Endothelial cell of umbilical vein (primary cell): ENCODE measurements around the gene ZNF580.

ENCODE experiments used
- CTCF ChIP-seq, 2 donors: IDR thresholded peaks; 1 replicate in 1 of 2; 2 replicates in 1 of 2; pipeline ENCODE4 v1.5.1; 2011; ENCODE audit warnings: low read length in 2 of 2, mild to moderate bottlenecking in 2 of 2, moderate library complexity in 2 of 2, control low read depth in 1 of 2, inconsistent platforms in 1 of 2, low read depth in 1 of 2; ENCODE audit not compliant: insufficient read depth in 1 of 2; ENCODE audit errors: extremely low read depth in 1 of 2
- EZH2 ChIP-seq: IDR thresholded peaks from 2 replicates; pipeline ENCODE4 v1.6.1; 2012; ENCODE audit warnings: borderline replicate concordance, low read depth, mild to moderate bottlenecking, moderate library complexity, low read length, inconsistent platforms; ENCODE audit not compliant: severe bottlenecking
- FOS ChIP-seq: IDR thresholded peaks from 2 replicates; pipeline ENCODE4 v1.6.1; 2011; ENCODE audit warnings: mild to moderate bottlenecking, low read length, moderate library complexity, borderline replicate concordance; ENCODE audit not compliant: insufficient read depth
- GATA2 ChIP-seq: IDR thresholded peaks from 2 replicates; pipeline ENCODE4 v1.7.0; 2011; ENCODE audit warnings: low read depth, mild to moderate bottlenecking, moderate library complexity, mixed read lengths, low read length; ENCODE audit not compliant: insufficient read length, insufficient read depth
- JUN ChIP-seq: IDR thresholded peaks from 2 replicates; pipeline ENCODE4 v1.6.1; 2011; ENCODE audit warnings: borderline replicate concordance, low read depth; ENCODE audit not compliant: insufficient read length, insufficient read depth
- MYC ChIP-seq: IDR thresholded peaks from one replicate; pipeline ENCODE4 v1.6.1; 2011; ENCODE audit warnings: mild to moderate bottlenecking, low read depth, low read length
- POLR2A ChIP-seq: IDR thresholded peaks from 2 replicates; pipeline ENCODE4 v1.6.1; 2012; ENCODE audit warnings: low read depth, mild to moderate bottlenecking, control low read depth, low read length
- POLR2AphosphoS5 ChIP-seq: IDR thresholded peaks from 2 replicates; pipeline ENCODE4 v1.6.1; 2012; ENCODE audit warnings: low read depth, mild to moderate bottlenecking, control low read depth, low read length, moderate library complexity; ENCODE audit not compliant: insufficient read depth

GRCh38 chr19:55666343-55667005, 25.7 kb downstream of the ZNF580 start:
- TF ChIP-seq CTCF (IDR thresholded peaks at IDR 0.05; ENCODE audit: extremely low read depth in 1 of 2, insufficient read depth in 1 of 2, low read depth in 1 of 2, low read length in 2 of 2) (no peak), POLR2A (no peak), FOS (no peak), JUN (no peak), POLR2AphosphoS5 (no peak), GATA2 (no peak), EZH2 (no peak), MYC (no peak)
